Measurements from ENCODE around the gene MPDU1.

- no peak for TF ChIP-seq CTCF (IDR thresholded peaks at IDR 0.05 in 2 of 3, conservative IDR thresholded peaks at IDR 0.05 in 1 of 3; ENCODE audit: control insufficient read depth in 2 of 3, extremely low read depth in 1 of 3, insufficient read depth in 1 of 3, low read depth in 3 of 3, low read length in 3 of 3)
- TF ChIP-seq SPI1 (IDR thresholded peaks at IDR 0.05; ENCODE audit: borderline replicate concordance, insufficient read depth, low read depth, low read length), result no peak
Observed at GRCh38 chr17:7590743-7591142, 7.1 kb downstream of the MPDU1 start.

Data from GM12878 (cell line).